Measurements from ENCODE around the gene SEC14L1.

The SEC14L1 gene

DNA sequence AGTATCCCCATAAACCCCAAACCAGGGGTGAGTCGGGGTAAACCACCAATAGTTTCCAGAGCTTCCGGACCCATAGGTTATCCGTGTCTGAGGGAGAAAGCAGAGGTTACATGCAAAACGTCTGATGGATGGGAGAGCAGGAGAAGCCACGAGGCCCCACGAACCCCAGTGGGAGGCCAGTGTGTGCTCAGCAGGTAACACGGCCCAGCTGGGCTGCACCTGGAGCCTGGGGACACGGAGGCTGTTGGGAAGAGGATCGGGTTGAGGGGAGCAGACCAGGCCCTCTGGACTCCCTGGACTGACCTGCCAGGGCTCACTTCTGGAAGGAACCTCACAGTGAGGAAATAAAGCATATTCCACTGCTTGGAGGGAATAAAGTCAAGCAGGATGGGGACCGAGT is 78.1 kb downstream of the SEC14L1 start:
- no peak overlapping the region for H3K4me3 ChIP-seq (replicated peaks; ENCODE audit: low read depth, low read length)
- TF ChIP-seq, protein P1, sequence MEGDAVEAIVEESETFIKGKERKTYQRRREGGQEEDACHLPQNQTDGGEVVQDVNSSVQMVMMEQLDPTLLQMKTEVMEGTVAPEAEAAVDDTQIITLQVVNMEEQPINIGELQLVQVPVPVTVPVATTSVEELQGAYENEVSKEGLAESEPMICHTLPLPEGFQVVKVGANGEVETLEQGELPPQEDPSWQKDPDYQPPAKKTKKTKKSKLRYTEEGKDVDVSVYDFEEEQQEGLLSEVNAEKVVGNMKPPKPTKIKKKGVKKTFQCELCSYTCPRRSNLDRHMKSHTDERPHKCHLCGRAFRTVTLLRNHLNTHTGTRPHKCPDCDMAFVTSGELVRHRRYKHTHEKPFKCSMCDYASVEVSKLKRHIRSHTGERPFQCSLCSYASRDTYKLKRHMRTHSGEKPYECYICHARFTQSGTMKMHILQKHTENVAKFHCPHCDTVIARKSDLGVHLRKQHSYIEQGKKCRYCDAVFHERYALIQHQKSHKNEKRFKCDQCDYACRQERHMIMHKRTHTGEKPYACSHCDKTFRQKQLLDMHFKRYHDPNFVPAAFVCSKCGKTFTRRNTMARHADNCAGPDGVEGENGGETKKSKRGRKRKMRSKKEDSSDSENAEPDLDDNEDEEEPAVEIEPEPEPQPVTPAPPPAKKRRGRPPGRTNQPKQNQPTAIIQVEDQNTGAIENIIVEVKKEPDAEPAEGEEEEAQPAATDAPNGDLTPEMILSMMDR (IDR thresholded peaks at IDR 0.05; ENCODE audit: low read length, missing control alignments): no peak
- no peak for DNase-seq (ENCODE audit: low read depth)

DNA sequence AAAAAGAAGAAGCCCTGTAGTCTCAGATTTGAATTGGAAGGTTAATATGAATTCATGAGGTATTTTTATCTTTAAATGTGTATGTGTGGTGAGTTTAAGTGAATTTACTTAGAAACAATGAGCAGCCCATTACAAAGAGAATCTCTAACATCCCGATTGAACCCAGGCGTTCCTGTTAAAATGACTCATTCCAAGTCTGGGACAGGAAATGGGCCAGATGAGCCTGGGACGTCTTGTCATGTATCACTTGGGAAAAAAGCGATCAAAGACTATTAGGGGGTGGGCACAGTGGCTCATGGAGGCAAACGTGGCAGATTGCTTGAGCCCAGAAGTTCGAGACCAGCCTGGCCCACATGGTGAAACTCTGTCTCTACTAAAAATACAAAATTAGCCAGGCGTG is 81.6 kb downstream of the SEC14L1 start:
- TF ChIP-seq, protein P1 (IDR thresholded peaks at IDR 0.05; ENCODE audit: low read length, missing control alignments): no peak
- DNase-seq (ENCODE audit: low read depth): no peak
- H3K4me3 ChIP-seq (replicated peaks; ENCODE audit: low read depth, low read length): no peak overlapping the region

DNA sequence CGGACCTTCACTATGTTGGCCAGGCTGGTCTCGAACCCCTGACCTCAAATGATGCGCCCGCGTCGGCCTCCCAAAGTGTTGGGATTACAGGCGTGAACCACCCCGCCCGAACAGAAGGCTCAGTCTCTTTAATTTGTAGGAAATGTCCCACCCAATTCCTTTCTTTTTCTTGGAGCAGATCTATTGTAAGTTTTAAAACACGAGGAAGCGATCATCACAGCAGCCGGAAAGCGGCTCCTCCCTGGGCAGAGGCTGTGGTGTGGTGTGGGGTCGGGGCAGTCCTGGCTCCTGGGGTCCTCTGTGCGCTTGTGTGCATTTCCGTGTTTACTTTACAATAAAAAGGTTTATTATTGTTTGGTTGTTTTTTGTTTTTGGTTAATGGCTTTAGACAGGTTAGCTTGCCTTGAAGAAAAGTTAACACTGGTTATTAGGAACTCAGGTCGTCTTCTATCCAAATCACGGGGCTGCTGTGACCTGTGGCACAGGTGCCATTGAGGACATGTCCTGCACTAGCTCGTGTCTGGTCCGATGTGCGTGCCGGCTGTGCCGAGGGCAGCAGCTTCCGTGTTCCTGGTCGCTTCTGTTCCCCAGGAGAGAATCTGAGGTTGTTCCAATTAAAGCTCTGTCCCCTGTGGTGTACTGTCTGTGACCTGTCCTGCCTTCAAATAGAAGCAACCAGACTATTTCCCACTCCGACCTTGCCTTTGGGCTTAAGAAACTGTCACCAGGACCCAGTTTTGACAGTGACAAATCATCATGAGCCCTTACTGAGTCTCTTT is 83.1 kb downstream of the SEC14L1 start:
- no peak for DNase-seq (ENCODE audit: low read depth)
- TF ChIP-seq, protein P1 (IDR thresholded peaks at IDR 0.05; ENCODE audit: low read length, missing control alignments): no peak
- no peak overlapping the region for H3K4me3 ChIP-seq (replicated peaks; ENCODE audit: low read depth, low read length)

DNA sequence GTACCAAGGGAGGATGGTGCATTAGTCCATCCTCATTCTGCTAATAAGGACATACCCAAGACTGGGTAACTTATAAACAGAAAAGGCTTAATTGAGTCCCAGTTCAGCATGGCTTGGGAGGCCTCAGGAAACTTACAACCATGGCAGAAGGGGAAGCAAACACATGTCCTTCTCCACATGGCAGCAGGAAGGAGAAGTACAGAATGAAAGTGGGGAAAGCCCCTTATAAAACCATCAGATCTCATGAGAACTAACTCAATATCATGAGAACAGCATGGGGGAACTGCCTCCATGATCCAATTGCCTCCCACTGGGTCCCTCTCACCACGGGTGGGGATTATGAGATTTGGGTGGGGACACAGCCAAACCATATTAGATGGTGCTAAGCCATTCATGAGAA is 84.5 kb downstream of the SEC14L1 start:
- DNase-seq (ENCODE audit: low read depth): no peak
- no peak overlapping the region for H3K4me3 ChIP-seq (replicated peaks; ENCODE audit: low read depth, low read length)
- TF ChIP-seq, protein P1 (IDR thresholded peaks at IDR 0.05; ENCODE audit: low read length, missing control alignments): no peak

DNA sequence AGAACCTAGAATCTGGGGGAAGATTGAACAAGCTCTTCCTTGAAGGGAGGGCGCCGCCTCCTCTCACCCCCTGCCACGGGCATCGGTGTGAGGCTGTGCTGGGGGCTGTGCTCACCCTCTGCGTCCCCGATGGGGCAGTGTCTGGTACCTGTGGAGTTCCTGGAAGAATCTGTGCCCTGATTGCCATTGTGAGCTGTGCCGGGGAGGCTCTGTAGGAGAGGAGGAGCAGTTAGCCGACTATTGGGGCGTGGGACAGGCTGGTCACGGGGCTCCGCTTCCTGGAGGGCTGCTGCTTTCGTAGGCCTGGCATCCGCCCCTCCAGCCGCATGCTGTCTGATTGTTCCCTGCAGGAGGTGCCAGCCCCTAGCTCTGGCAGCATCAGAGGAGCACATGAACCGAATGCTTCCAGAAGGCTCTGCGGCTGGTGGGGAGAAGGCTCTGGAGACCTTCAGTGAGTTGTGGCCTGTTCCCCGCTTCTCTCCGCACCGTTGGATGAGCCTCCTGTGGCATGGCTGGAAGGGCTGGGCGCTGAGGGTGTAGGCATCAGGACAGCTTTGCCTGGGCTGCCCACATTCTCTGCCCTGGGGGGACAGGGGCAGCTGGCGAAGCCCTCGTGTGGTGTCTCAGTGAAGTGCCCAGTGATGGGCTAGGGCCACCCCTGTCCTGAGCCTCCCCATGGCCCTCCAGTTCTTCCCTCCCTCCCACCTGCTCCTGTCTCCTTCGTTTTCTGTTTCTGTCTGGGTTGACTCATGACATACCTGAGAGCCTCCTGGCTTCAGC is 86.9 kb downstream of the SEC14L1 start:
- no peak for DNase-seq (ENCODE audit: low read depth)
- no peak overlapping the region for H3K4me3 ChIP-seq (replicated peaks; ENCODE audit: low read depth, low read length)
- TF ChIP-seq, protein P1 (IDR thresholded peaks at IDR 0.05; ENCODE audit: low read length, missing control alignments): no peak

DNA sequence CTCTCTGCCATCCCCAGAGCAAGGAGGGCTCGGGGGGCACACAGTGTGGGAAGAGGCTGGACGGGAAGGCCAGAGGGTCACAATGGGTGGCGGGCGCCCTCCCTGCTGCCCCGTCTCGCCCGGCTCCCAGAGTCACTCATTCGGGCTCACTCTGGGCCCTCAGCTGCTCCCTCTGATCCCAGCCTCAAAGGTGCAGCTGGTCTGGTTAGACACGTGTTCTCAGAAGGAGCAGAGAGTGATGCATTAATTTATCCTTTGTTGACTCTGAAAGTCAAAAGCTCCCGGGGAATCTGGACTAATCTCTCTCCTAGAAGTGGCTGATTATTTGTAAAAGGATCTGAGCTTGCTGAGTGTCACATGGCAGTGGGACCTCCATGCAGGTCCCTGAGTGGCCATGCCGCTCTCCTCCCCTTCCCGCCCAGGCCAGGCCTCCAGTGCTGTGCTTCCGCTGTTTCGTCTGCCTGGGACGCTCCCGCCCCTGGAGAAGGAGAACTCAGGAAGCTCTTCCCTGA is 87.5 kb downstream of the SEC14L1 start:
- TF ChIP-seq, protein P1 (IDR thresholded peaks at IDR 0.05; ENCODE audit: low read length, missing control alignments): no peak
- DNase-seq (ENCODE audit: low read depth): no peak
- no peak overlapping the region for H3K4me3 ChIP-seq (replicated peaks; ENCODE audit: low read depth, low read length)

Data from fibroblast of pulmonary artery (primary cell).